Measurements from ENCODE around the gene GNG10. TPM values are rescaled to one million over a fixed set of nuclear protein-coding genes. Genes with fewer than 3 reads are reported as not detected.
"Not testable (repeated sequence)": the region's sequence is repeated elsewhere in the genome, so short reads cannot be mapped to it uniquely, and the experiment has no call there.

Gene GNG10
- total RNA-seq (10 to 100 TPM in 1 of 2 experiments, 1 to 10 TPM in 1; 9.8 to 12.4 TPM), polyA plus RNA-seq (10 to 100 TPM; 28.0 to 37.5 TPM)

GRCh38 chr9:111661150-111661801 is at the start of gene GNG10:
Gene GNG10 (plus strand): TSS chr9:111661605. CDS start chr9:111661635, 30 bp downstream.
- Mint-ChIP-seq H3K4me3 (peak within 1 kb of the TSS; percentile 91 to 97 (median 94)), H3K36me3 (peaks cover 6 to 13% of the 10 kb centered on the region in 2 donors), H3K27ac (peak within 1 kb of the TSS; percentile 68 to 98 (median 94)), H3K27me3 (no peaks in the 10 kb centered on the region), H3K4me1 (peaks cover 21 to 44% (median 31%) of the 10 kb centered on the region in 4 donors), H3K9me3 (no peaks in the 10 kb centered on the region)
- DNase-seq = peak; percentile 66 to 73 (median 71)
- intact Hi-C loops (cut with micrococcal nuclease) = loop anchor here (1.0 to 2.0 kb wide), 3 partner anchors 30 to 178 kb away; partner anchors contain the start of genes DNAJC25 and PTGR1
- peaks cover 6% of the 10 kb centered on the region for H3K36me3 ChIP-seq (ENCODE audit: insufficient read depth, low read length)
- H3K27ac ChIP-seq (ENCODE audit: low read depth, low read length) = peak within 1 kb of the TSS; percentile 65
- H3K4me1 ChIP-seq (ENCODE audit: insufficient read depth, low read length) = peaks cover 36% of the 10 kb centered on the region
- H3K9me3 ChIP-seq (ENCODE audit: control insufficient read depth in 1 of 2, low read length in 2 of 2) = no peaks in the 10 kb centered on the region
- ChIA-PET POLR2A (ENCODE audit: partially characterized antibody) (interaction anchor here (0.6 to 1.7 kb wide), 5 partner anchors 13 to 1969 kb away, joined by 3 to 21 read pairs (median 3); partner anchors contain the start of genes DNAJC25 and HSDL2), CTCF (ENCODE audit: partially characterized antibody) (no interaction called here)
- no peaks in the 10 kb centered on the region for H3K27me3 ChIP-seq (ENCODE audit: insufficient read depth, low read length)
- H3K4me3 ChIP-seq (ENCODE audit: low read length in 2 of 2) = peak within 1 kb of the TSS; percentile 76 to 77

GRCh38 chr9:111613436-111614040 is 47.9 kb upstream of the GNG10 start:
- no peaks in the 10 kb centered on the region for H3K4me1 ChIP-seq (ENCODE audit: insufficient read depth, low read length)
- H3K36me3 Mint-ChIP-seq = no peaks in the 10 kb centered on the region
- H3K9me3 Mint-ChIP-seq = no peaks in the 10 kb centered on the region
- H3K4me1 Mint-ChIP-seq = no peaks in the 10 kb centered on the region
- H3K9me3 ChIP-seq (ENCODE audit: control insufficient read depth in 1 of 2, low read length in 2 of 2) = no peaks in the 10 kb centered on the region
- no peak overlapping the region for H3K4me3 ChIP-seq (ENCODE audit: low read length in 2 of 2)
- no peak overlapping the region for H3K4me3 Mint-ChIP-seq
- no peak for DNase-seq
- no peak overlapping the region for H3K27ac Mint-ChIP-seq
- ChIA-PET POLR2A (ENCODE audit: partially characterized antibody) (no interaction called here), CTCF (ENCODE audit: partially characterized antibody) (interaction anchor here (2.0 kb wide), 1 partner anchor 7 kb away, joined by 11 read pairs; no protein-coding TSS in a partner anchor)
- H3K27me3 ChIP-seq (ENCODE audit: insufficient read depth, low read length) = no peaks in the 10 kb centered on the region
- H3K27me3 Mint-ChIP-seq = peaks cover 26 to 31% of the 10 kb centered on the region in 2 donors
- intact Hi-C loops (cut with micrococcal nuclease) = no loop called here
- no peak overlapping the region for H3K27ac ChIP-seq (ENCODE audit: low read depth, low read length)
- no peaks in the 10 kb centered on the region for H3K36me3 ChIP-seq (ENCODE audit: insufficient read depth, low read length)

GRCh38 chr9:111615928-111616327 is 45.5 kb upstream of the GNG10 start:
- DNase-seq = no peak
- Histone ChIP-seq H3K4me3 (ENCODE audit: low read length in 2 of 2) (no peak overlapping the region), H3K27me3 (ENCODE audit: insufficient read depth, low read length) (no peaks in the 10 kb centered on the region), H3K4me1 (ENCODE audit: insufficient read depth, low read length) (no peaks in the 10 kb centered on the region), H3K27ac (ENCODE audit: low read depth, low read length) (no peak overlapping the region), H3K9me3 (ENCODE audit: control insufficient read depth in 1 of 2, low read length in 2 of 2) (no peaks in the 10 kb centered on the region), H3K36me3 (ENCODE audit: insufficient read depth, low read length) (no peaks in the 10 kb centered on the region)
- POLR2A ChIA-PET (ENCODE audit: partially characterized antibody) = no interaction called here
- CTCF ChIA-PET (ENCODE audit: partially characterized antibody) = interaction anchor here (1.9 kb wide), 1 partner anchor 18 kb away, joined by 4 read pairs; no protein-coding TSS in a partner anchor
- H3K9me3 Mint-ChIP-seq = no peaks in the 10 kb centered on the region
- H3K36me3 Mint-ChIP-seq = no peaks in the 10 kb centered on the region
- H3K4me1 Mint-ChIP-seq = no peaks in the 10 kb centered on the region
- peaks cover 11 to 24% of the 10 kb centered on the region in 2 donors for H3K27me3 Mint-ChIP-seq
- H3K27ac Mint-ChIP-seq = no peak overlapping the region
- intact Hi-C loops (cut with micrococcal nuclease) = no loop called here
- H3K4me3 Mint-ChIP-seq = no peak overlapping the region

GRCh38 chr9:111617349-111617748 is 44.1 kb upstream of the GNG10 start:
- intact Hi-C loops (cut with micrococcal nuclease) = not testable (repeated sequence)

DNA sequence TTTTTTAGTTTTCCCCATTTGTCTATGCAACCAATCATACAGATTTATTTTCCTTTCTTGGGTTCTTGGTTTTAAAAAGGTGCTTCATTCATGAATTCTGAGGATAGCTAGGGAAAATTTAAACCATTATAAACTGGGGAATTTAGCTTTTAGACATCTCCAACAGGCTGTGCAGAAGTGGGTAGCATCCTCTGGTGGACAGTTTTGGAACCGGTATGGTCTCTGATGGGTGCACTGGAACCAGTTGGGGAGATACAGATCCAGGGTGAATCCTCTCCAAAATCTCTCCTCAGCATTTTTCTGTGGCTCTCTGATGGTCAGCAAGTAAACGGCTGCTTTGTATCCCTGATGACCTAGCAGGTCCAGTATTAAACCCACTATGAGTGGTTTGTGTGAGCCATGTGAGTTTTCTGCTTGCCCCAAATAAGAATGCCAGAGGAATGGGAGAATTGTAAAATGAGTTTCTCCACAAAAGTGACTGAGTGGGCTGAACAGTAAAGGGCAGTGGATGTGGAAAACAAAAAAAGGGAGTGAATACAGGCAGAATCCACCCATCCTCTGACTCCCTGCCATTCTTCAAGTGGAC is 39.4 kb upstream of the GNG10 start:
- H3K36me3 Mint-ChIP-seq = no peaks in the 10 kb centered on the region
- H3K9me3 ChIP-seq (ENCODE audit: control insufficient read depth in 1 of 2, low read length in 2 of 2) = no peaks in the 10 kb centered on the region
- no peak overlapping the region for H3K4me3 Mint-ChIP-seq
- no peaks in the 10 kb centered on the region for H3K4me1 Mint-ChIP-seq
- ChIA-PET CTCF (ENCODE audit: partially characterized antibody) (interaction anchor here (0.7 to 2.3 kb wide), 16 partner anchors 9 to 198 kb away, joined by 3 to 20 read pairs (median 4); partner anchors contain the start of genes DNAJC25 and PTGR1), POLR2A (ENCODE audit: partially characterized antibody) (no interaction called here)
- H3K27me3 ChIP-seq (ENCODE audit: insufficient read depth, low read length) = no peaks in the 10 kb centered on the region
- intact Hi-C loops (cut with micrococcal nuclease) = loop anchor here (1.0 kb wide), 1 partner anchor 25 kb away; no protein-coding TSS in a partner anchor
- no peak overlapping the region for H3K27ac ChIP-seq (ENCODE audit: low read depth, low read length)
- peaks cover 2 to 5% of the 10 kb centered on the region in 2 donors for H3K27me3 Mint-ChIP-seq
- H3K4me3 ChIP-seq (ENCODE audit: low read length in 2 of 2) = no peak overlapping the region
- DNase-seq = peak in 1 of 5 donors; percentile 26
- H3K4me1 ChIP-seq (ENCODE audit: insufficient read depth, low read length) = no peaks in the 10 kb centered on the region
- no peaks in the 10 kb centered on the region for H3K9me3 Mint-ChIP-seq
- H3K27ac Mint-ChIP-seq = no peak overlapping the region
- no peaks in the 10 kb centered on the region for H3K36me3 ChIP-seq (ENCODE audit: insufficient read depth, low read length)

More at GRCh38 chr9:111617349-111617748, 44.1 kb upstream of the GNG10 start:
- H3K4me3 ChIP-seq (ENCODE audit: low read length in 2 of 2); H3K9me3 Mint-ChIP-seq; H3K27me3 ChIP-seq (ENCODE audit: insufficient read depth, low read length); H3K36me3 Mint-ChIP-seq; H3K27ac Mint-ChIP-seq; H3K4me3 Mint-ChIP-seq; POLR2A ChIA-PET (ENCODE audit: partially characterized antibody); H3K27ac ChIP-seq (ENCODE audit: low read depth, low read length); H3K4me1 ChIP-seq (ENCODE audit: insufficient read depth, low read length); H3K9me3 ChIP-seq (ENCODE audit: control insufficient read depth in 1 of 2, low read length in 2 of 2); CTCF ChIA-PET (ENCODE audit: partially characterized antibody); DNase-seq; H3K4me1 Mint-ChIP-seq; H3K36me3 ChIP-seq (ENCODE audit: insufficient read depth, low read length): not testable (repeated sequence)
- H3K27me3 Mint-ChIP-seq = peaks cover 6 to 19% of the 10 kb centered on the region in 2 donors

DNA sequence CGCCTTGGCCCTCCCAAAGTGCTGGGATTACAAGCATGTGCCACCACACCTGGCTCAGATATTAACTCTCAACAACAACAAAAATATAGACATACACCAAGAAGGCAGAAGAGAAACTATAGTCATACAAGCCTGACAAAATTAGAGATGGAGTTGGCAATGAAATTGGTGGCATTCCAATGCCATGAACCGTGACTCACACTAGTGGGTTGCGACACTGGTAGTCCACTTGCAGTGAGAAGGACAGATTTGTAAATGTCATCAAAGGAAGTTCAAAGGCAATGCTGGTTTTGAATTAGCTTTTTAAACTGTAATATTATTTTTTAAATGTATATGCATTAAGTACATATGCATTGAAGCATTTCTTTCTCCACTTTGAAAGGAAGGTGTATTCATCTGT is 38.8 kb upstream of the GNG10 start:
- ChIA-PET POLR2A (ENCODE audit: partially characterized antibody) (no interaction called here), CTCF (ENCODE audit: partially characterized antibody) (interaction anchor here (2.2 kb wide), 1 partner anchor 24 kb away, joined by 6 read pairs; no protein-coding TSS in a partner anchor)
- H3K27ac Mint-ChIP-seq = no peak overlapping the region

More for the DNA sequence above, 38.8 kb upstream of the GNG10 start:
- Mint-ChIP-seq H3K9me3 (no peaks in the 10 kb centered on the region), H3K36me3 (no peaks in the 10 kb centered on the region), H3K4me3 (no peak overlapping the region), H3K27me3 (peaks cover 2 to 5% of the 10 kb centered on the region in 2 donors), H3K4me1 (no peaks in the 10 kb centered on the region)
- DNase-seq = no peak
- H3K9me3 ChIP-seq (ENCODE audit: control insufficient read depth in 1 of 2, low read length in 2 of 2) = no peaks in the 10 kb centered on the region
- H3K4me1 ChIP-seq (ENCODE audit: insufficient read depth, low read length) = no peaks in the 10 kb centered on the region
- H3K36me3 ChIP-seq (ENCODE audit: insufficient read depth, low read length) = no peaks in the 10 kb centered on the region
- no peaks in the 10 kb centered on the region for H3K27me3 ChIP-seq (ENCODE audit: insufficient read depth, low read length)
- H3K27ac ChIP-seq (ENCODE audit: low read depth, low read length) = no peak overlapping the region
- intact Hi-C loops (cut with micrococcal nuclease) = loop anchor here (1.0 kb wide), 1 partner anchor 25 kb away; no protein-coding TSS in a partner anchor
- H3K4me3 ChIP-seq (ENCODE audit: low read length in 2 of 2) = no peak overlapping the region

Data from CD4-positive, alpha-beta memory T cell (primary cell).